G401 (cell line): Measurements from ENCODE around the gene TUBA4A. TPM values are rescaled to one million over a fixed set of nuclear protein-coding genes. Genes with fewer than 3 reads are reported as not detected.

Experiments used
- DNase-seq: peaks from one replicate; pipeline ENCODE4 v3.0.0-alpha.2; 2015; ENCODE audit warnings: low spot score
- in situ Hi-C: cut with HindIII; loops from 2 replicates; pipeline ENCODE4 v1.10.0; 2016; ENCODE audit warnings: low sequenced_read_pairs, mixed read lengths
- total RNA-seq: library from RNA; depleted of rRNA; stranded (reverse); fragments of >200 nt; shearing (Covaris generic); gene quantifications from 2 replicates; pipeline ENCODE4 v1.2.3, GENCODE V29; 2014

TUBA4A gene
- total RNA-seq, 1 experiment from 2014 or later: 0.68 TPM

GRCh38 chr2:219218732-219219701, 34.7 kb downstream of the TUBA4A start, which contains the start of gene ABCB6:
ABCB6 (minus strand) TSS chr2:219218958; CDS start chr2:219218673, 285 bp downstream.
- peak; percentile 93 for DNase-seq
- in situ Hi-C loops: no loop called here

- in situ Hi-C loops: no loop called here
- DNase-seq: no peak
Measured at GRCh38 chr2:219218217-219218731, 35.4 kb downstream of the TUBA4A start.

GRCh38 chr2:219216535-219216915, 37.2 kb downstream of the TUBA4A start:
- no peak for DNase-seq
- in situ Hi-C loops: no loop called here

GRCh38 chr2:219215871-219216534, 37.7 kb downstream of the TUBA4A start:
- no peak for DNase-seq
- in situ Hi-C loops: no loop called here

- in situ Hi-C loops: no loop called here
- no peak for DNase-seq
Measured at GRCh38 chr2:219214786-219215185, 38.9 kb downstream of the TUBA4A start.

GRCh38 chr2:219214141-219214540, 39.6 kb downstream of the TUBA4A start:
- in situ Hi-C loops: no loop called here
- no peak for DNase-seq

GRCh38 chr2:219213486-219214071, 40.1 kb downstream of the TUBA4A start:
- in situ Hi-C loops: no loop called here
- no peak for DNase-seq

GRCh38 chr2:219213026-219213415, 40.7 kb downstream of the TUBA4A start:
- no peak for DNase-seq
- in situ Hi-C loops: no loop called here

GRCh38 chr2:219210886-219211362, 42.8 kb downstream of the TUBA4A start:
- no peak for DNase-seq
- in situ Hi-C loops: no loop called here

- in situ Hi-C loops: no loop called here
- no peak for DNase-seq
Measured at GRCh38 chr2:219210196-219210885, 43.4 kb downstream of the TUBA4A start.

- in situ Hi-C loops: no loop called here
- no peak for DNase-seq
Measured at GRCh38 chr2:219209236-219210195, 44.2 kb downstream of the TUBA4A start.

GRCh38 chr2:219207884-219208740, 45.6 kb downstream of the TUBA4A start:
- DNase-seq: peak; percentile 56
- in situ Hi-C loops: no loop called here

- in situ Hi-C loops: no loop called here
- DNase-seq: peak; percentile 75
Measured at GRCh38 chr2:219207134-219207883, 46.4 kb downstream of the TUBA4A start.

GRCh38 chr2:219206328-219207133, 47.2 kb downstream of the TUBA4A start, which contains the start of gene ZFAND2B:
ZFAND2B (plus strand) TSS chr2:219206782; CDS start chr2:219206988, 206 bp downstream.
- peak; percentile 94 for DNase-seq
- in situ Hi-C loops: no loop called here

GRCh38 chr2:219205981-219206327, 47.8 kb downstream of the TUBA4A start:
- no peak for DNase-seq
- in situ Hi-C loops: no loop called here

GRCh38 chr2:219205165-219205538, 48.6 kb downstream of the TUBA4A start:
- in situ Hi-C loops: no loop called here
- DNase-seq: no peak
